Measurements from ENCODE around the gene SHQ1.

Gene SHQ1

GRCh38 chr3:72847282-72847681, 963 bp downstream of the SHQ1 start:
- DNase-seq = no peak

DNA sequence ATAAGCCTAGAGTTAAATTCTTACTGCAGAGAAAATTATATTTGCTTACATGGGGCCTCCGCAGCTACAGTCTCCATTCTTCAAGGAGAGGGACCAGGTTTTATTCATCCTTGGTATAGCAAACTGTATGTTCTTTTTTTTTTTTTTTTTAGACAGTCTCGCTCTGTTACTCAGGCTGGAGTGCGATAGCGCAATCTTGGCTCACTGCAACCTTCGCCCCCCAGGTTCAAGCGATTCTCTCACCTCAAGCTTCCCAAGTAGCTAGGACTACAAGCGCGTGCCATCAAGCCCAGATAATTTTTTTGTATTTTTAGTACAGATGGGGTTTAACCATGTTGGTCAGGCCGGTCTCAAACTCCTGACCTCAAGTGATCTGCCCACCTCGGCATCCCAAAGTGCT, 2.1 kb downstream of the SHQ1 start:
- DNase-seq = no peak

DNA sequence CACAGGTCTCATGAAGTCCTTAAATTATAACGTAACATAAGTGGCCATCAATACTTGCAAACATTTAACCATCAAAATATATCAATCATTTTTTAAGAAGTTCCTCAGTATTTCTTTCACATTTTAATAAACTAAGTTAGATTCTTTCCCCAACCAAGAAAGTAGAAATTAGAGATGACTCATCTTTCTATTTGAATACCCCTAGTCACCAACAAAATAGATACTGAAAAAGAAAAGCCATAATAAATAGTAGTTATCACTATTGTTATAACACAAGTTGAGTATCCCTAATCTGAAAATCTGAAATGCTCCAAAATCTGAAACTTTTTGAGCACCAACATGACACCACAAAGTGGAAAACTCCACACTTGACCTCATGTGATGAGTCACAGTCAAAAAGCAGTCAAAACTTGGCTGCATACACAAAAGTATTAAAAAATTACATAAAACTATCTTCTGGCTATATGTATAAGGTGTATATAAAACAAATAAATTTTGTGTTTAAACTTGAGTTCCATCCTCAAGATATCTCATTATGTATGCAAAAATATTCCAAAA, 3.7 kb downstream of the SHQ1 start:
- no peak for DNase-seq

- DNase-seq = no peak
These were observed 9.2 kb downstream of the SHQ1 start for GRCh38 chr3:72839057-72839456.

- no peak for DNase-seq
These were observed 11.3 kb downstream of the SHQ1 start for GRCh38 chr3:72836923-72837322.

GRCh38 chr3:72836416-72836815, 11.8 kb downstream of the SHQ1 start:
- DNase-seq = no peak

DNA sequence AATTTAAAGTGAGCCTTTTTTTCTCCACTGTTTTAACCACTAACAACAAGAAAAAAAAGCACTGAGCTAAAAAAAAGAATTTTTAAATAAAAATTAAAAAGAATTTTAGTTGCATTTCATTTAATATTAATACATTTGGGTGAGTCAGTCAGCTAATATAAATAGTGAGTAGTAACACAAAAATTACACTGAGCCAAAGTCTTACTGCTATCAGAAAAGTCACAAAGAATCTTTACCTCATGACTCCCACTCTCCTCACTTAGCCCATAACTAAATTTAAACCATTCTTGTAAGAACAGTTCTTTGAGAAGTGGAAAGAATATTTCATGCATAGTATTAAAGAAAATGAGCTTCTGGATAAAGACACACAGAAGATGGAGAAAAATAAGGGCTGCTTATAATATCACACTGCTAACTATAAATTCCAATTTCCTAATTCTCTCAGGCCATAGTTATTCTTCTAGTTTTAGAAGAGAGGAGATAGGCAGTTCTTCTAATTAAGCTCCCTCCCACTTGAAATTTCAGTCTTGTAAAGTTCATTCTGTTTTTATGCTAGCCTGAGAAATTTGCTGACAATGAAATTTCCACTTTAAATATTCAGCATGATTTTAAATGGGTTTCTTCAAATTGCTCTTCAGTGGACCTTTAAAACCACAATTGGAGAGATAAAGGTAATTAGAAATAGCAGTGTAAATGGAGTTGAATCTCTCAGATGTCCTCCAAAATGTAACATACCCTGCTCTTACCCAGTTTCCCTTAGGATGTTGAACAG, 17.6 kb downstream of the SHQ1 start:
- no peak for DNase-seq

DNA sequence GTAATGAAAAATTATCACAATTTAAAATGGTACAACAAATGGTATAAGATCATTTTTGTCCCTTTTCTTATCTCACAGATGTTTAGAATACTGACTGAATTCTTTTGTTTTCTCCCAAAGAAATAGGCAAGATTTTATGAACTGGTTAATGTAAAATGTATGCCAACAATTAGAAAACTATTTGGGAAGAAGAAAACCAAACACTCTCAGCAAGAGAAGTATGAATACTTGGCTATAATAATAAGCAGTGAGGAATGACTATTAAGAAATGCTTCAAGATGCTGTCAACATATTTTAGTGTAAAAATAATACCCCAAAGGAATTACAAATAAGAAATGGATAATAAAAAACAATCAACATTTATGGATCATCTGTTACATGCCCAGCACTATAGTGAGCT, 18.5 kb downstream of the SHQ1 start:
- no peak for DNase-seq

GRCh38 chr3:72821161-72821781, 27.0 kb downstream of the SHQ1 start:
- no peak for DNase-seq

- no peak for DNase-seq
These were observed 27.8 kb downstream of the SHQ1 start for GRCh38 chr3:72820415-72820814.

DNA sequence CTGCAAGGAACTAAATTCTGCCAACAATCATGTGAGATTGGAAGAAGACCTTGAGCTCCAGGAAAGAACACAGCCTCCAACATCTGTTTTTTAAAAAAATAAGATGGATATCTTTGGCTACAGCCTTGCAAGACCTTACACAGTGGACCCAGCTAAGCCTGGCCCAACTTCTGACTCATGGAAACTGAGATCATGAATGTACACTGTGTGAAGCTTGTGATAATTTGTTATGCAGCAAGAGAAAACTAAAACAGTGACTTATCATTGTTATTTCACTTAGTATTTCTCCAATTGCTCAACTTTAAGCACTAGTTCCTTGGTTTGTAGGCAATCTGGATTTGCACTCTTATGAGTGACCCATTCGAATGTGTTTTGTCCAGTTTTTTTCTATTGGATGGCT, 29.3 kb downstream of the SHQ1 start:
- no peak for DNase-seq

GRCh38 chr3:72818092-72818773, 30.0 kb downstream of the SHQ1 start:
- DNase-seq = no peak

- no peak for DNase-seq
These were observed 31.3 kb downstream of the SHQ1 start for GRCh38 chr3:72816862-72817355.

GRCh38 chr3:72814308-72814707, 33.9 kb downstream of the SHQ1 start:
- no peak for DNase-seq

GRCh38 chr3:72812201-72812600, 36.0 kb downstream of the SHQ1 start:
- DNase-seq = no peak

GRCh38 chr3:72811571-72811970, 36.7 kb downstream of the SHQ1 start:
- no peak for DNase-seq

DNA sequence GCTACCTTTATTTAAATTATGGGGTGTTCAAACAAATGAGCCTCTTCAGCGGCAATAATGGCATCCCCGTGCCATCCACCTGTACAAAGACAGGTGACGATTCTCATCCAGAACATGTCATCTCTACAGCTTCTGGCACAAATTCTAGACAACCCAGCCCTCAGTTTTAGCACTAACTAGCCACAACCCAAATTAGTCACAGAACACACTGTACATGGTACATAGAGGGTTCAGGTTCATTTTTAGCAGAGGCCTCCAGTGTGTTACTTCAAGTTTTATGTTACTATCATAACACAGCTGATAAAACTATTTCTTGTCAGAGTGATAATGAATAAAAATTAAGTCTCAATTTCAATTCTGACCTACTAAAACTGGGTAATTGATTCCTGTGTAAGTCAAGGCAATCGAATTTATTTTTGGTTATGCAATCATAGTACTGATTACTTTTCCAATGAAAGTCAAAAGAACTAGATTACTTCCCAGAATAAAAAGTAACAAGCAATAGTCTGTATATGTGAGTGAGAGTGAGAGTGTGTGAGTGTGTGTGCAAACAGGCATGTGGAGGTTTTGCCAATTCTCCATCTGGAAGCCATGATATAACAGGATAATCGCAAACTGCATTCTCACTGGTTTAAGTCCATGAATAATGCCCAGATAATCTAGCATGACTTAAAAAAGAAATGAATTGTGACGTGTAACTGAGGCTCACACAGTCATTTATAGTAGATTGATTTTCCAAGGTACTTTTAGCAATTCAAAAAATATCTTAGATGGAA, 37.4 kb downstream of the SHQ1 start:
- no peak for DNase-seq

GRCh38 chr3:72810063-72810462, 38.2 kb downstream of the SHQ1 start:
- DNase-seq = no peak

- no peak for DNase-seq
These were observed 43.9 kb downstream of the SHQ1 start for GRCh38 chr3:72804361-72804760.

DNA sequence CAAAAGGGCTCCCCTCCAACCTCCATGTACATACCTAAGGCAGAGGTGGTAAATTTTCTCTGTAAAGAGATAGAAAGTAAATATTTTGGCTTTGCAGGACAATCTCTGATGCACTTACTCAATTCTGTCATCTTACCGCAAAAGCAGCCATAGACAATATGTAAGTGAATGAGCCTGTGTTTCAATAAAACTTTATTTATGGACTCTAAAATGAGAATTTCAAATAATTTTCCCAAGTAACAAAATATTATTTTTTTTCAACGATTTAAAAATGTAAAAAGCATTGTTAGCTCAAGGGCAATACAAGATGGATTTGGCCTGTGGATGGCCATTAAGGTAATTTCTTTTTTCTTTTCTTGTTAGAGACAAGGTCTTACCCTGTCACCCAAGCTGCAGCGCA, 44.7 kb downstream of the SHQ1 start:
- no peak for DNase-seq

DNA sequence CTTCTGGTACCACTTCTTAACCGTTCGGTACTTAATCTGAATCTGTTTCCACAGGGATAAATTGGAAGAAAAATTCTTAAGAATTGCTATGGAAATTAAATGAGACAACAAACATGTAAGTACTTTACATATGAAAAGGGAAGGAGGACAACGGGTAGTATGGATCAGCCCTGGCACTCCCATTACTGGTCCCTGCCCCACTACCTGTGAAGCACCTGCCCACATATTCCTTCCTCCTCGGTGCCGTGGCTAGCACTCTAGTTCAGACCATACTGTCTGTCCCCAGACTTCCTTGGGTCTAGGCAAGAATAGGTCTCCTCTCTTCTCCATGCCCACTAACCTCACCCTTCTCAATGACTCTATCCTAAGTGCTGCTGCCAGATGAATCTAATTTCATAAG, 46.2 kb downstream of the SHQ1 start:
- no peak for DNase-seq

DNA sequence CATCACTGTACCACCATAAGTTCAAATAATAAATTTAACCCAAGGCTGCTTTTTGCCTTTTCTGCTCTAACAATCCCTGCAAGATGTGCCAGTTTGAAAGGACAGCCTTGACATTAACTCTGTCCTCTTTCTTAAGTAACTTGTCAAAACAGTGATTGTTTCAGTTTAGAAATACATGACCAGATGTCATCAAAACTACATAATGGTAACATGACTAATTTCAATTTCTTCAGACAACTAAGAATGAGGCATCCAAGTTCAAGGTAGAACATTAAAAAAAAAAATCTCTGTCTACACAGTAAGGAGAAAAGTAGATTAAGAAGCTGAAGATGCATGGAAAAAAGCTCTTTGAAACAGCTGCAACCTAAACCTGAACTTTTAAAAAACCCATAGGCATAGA, 47.4 kb downstream of the SHQ1 start:
- no peak for DNase-seq

Data from NCI-H526 treated with DMSO at 0.1 percent for 48 hours (cell line).